Mucosa of descending colon (tissue), 3 donors: ENCODE data around the gene NPAS3. TPM values are rescaled to one million over a fixed set of nuclear protein-coding genes. Genes with fewer than 3 reads are reported as not detected.

Source experiments
- ATAC-seq: fragments of 200-7000 bp; cut with Tn5 transposase; one replicate; pipeline ENCODE4 v1.9.1; 2020; ENCODE audit warnings: mild to moderate bottlenecking, moderate library complexity
- DNase-seq, 3 donors: peaks; one replicate each; pipeline ENCODE4 v3.0.0-alpha.2; 2020
- H3K36me3 ChIP-seq: fragments of 200-600 bp; one replicate; pipeline ENCODE4 v1.8.0; 2021; ENCODE audit warnings: low read depth, mild to moderate bottlenecking
- H3K4me1 ChIP-seq: fragments of 200-600 bp; one replicate; pipeline ENCODE4 v1.8.0; 2021; ENCODE audit warnings: low read depth, mild to moderate bottlenecking
- H3K4me3 ChIP-seq: fragments of 200-600 bp; one replicate; pipeline ENCODE4 v1.8.0; 2021; ENCODE audit warnings: mild to moderate bottlenecking
- H3K9me3 ChIP-seq: fragments of 200-600 bp; one replicate; pipeline ENCODE4 v1.8.0; 2021; ENCODE audit warnings: mild to moderate bottlenecking
- CTCF ChIP-seq: fragments of 200-600 bp; IDR thresholded peaks from one replicate; pipeline ENCODE4 v1.8.0; 2022; ENCODE audit warnings: antibody characterized with exemption, mild to moderate bottlenecking
- intact Hi-C, 2 donors: fragments of 100-400 bp; cut with DNase I in 1 of 2; cut with micrococcal nuclease in 1 of 2; formaldehyde crosslinking; loops; one replicate each; pipeline versions ENCODE4 v1.11.0 to v1.11.1; 2022; cut with DNase I, micrococcal nuclease
- total RNA-seq, 3 donors: library from RNA; stranded (reverse); fragmentation: NEBNext Ultra II Directional in 2 of 3; extraction: Animal tissue kit (Norgen Biotek cat#: 25700) in 2 of 3; gene quantifications; one replicate each; pipeline versions ENCODE4 v1.2.1 to v1.2.4, GENCODE V29; 2021 to 2023
- donor health status: DM: no; HTN: no; CAD: no; lungs with moderate emphysema.
- donor health status: DM: no; HTN: no; CAD: no.
- donor health status: DM: no; HTN: yes; CAD: no.

Gene NPAS3
- total RNA-seq, 3 donors from 2014 or later = 0.65 to 9.7 (median 2.0) TPM

DNA sequence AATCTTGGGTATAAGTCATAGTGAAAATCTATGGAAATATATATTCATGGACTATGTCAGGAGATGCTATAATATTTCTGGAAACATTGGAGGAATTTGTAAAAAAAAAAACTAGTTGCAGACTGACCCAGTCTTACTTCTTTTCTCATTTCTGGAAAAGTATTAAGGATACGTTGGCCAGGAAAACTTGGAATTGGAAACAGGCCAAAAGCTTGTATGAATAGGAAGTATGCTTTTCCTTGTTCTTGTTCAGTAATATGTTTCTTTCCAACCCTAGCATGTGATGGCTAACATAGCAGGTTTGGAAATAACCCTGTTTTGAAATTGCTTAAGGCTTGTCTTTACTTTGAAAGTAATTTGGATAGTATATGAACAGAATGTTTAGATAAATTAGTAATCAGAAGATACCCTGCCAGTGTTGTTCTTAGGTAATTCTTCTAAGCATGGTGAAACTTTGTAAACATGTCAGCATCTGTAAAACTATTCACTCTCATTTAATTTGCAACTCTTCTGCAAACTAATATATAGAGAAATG lies 316.2 kb downstream of the NPAS3 start:
- DNase-seq (no peak), ATAC-seq (no peak)
- H3K36me3 ChIP-seq = no peaks in the 10 kb centered on the region
- H3K4me1 ChIP-seq = no peaks in the 10 kb centered on the region
- no peaks in the 10 kb centered on the region for H3K9me3 ChIP-seq
- intact Hi-C loops = no loop called here
- H3K4me3 ChIP-seq = no peak overlapping the region
- no peak for TF ChIP-seq CTCF

DNA sequence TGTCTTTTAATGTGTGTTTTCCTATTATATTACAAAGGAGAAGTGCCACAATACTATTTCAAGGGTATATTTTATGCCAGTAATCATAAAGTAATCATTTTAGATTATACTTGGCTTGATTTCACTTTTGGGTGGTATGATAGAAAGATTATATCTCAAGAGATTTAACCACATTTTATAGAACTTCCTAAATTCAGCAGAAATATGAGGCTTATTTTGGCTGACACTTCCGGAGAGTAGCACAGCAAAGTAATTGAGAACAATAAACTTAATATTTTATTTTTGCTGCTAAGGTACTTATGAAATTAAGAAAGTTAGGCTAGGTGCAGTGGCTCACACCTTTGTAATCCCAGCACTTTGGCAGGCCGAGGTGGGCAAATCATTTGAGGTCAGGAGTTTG lies 319.1 kb downstream of the NPAS3 start:
- no peak for ATAC-seq

DNA sequence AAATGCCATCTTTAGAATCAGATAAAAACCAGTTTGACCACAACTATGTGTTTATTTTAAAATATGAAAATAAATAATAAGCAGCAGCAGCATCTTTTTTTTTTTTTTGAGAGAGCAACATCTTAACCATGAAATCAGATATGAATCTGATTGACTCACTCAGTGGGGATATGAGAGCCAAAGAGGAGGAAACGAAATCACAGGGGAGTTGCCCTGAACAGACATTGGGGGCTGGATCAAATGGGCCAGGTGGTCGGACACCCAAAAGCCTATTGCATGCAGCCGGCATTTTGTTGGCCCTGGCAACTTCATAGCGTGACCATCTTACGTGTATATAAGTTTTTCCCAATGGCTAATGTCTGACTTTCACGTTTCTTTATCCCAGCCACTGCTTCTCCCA lies 321.1 kb downstream of the NPAS3 start:
- H3K4me1 ChIP-seq = peaks cover 3% of the 10 kb centered on the region
- ATAC-seq (no peak), DNase-seq (no peak)
- intact Hi-C loops = no loop called here
- no peak overlapping the region for H3K4me3 ChIP-seq
- TF ChIP-seq CTCF = no peak
- H3K36me3 ChIP-seq = no peaks in the 10 kb centered on the region
- H3K9me3 ChIP-seq = no peaks in the 10 kb centered on the region

More for the DNA sequence above, 319.1 kb downstream of the NPAS3 start:
- Histone ChIP-seq H3K4me3 (no peak overlapping the region), H3K4me1 (peaks cover 3% of the 10 kb centered on the region), H3K9me3 (no peaks in the 10 kb centered on the region), H3K36me3 (no peaks in the 10 kb centered on the region)
- intact Hi-C loops = no loop called here
- no peak for DNase-seq
- no peak for TF ChIP-seq CTCF

DNA sequence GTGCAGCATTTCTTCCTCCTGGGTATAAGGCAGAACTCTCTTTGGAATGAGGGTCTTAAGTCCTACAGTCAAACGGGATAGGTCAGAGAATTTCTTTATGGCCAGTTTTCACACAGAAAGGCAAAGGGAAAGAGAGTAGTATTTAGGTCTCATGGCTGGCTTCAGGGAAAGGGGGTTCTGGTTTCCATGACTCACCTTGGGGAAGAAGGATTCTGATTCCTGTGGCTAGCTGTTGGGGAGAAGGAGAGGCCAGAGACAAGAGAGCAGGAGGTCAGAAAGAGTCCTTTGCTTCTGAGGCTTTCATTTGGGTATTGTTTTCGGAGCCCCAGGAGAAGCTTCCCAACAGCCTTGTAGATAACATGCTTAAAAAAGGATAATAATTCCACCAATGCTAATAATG lies 332.5 kb downstream of the NPAS3 start:
- intact Hi-C loops = no loop called here
- Histone ChIP-seq H3K36me3 (no peaks in the 10 kb centered on the region), H3K4me1 (no peaks in the 10 kb centered on the region), H3K4me3 (no peak overlapping the region), H3K9me3 (no peaks in the 10 kb centered on the region)
- ATAC-seq (no peak), DNase-seq (no peak)
- no peak for TF ChIP-seq CTCF

- TF ChIP-seq CTCF = no peak
- DNase-seq = no peak
- Histone ChIP-seq H3K4me1 (no peaks in the 10 kb centered on the region), H3K4me3 (no peak overlapping the region), H3K36me3 (no peaks in the 10 kb centered on the region), H3K9me3 (no peaks in the 10 kb centered on the region)
- intact Hi-C loops = no loop called here
- no peak for ATAC-seq
Observed at GRCh38 chr14:33271891-33272290, 333.2 kb downstream of the NPAS3 start.

GRCh38 chr14:33273978-33274377 lies 335.3 kb downstream of the NPAS3 start:
- Histone ChIP-seq H3K9me3 (no peaks in the 10 kb centered on the region), H3K4me3 (no peak overlapping the region), H3K36me3 (no peaks in the 10 kb centered on the region), H3K4me1 (no peaks in the 10 kb centered on the region)
- intact Hi-C loops = no loop called here
- no peak for TF ChIP-seq CTCF
- no peak for ATAC-seq
- DNase-seq = no peak
